Measurements from ENCODE around the gene CACNB4.

- TF ChIP-seq CTCF (conservative IDR thresholded peaks at IDR 0.05; ENCODE audit: low read length) (no peak), EZH2phosphoT487 (IDR thresholded peaks at IDR 0.05; ENCODE audit: borderline replicate concordance, low read depth, low read length) (no peak)
Measured at GRCh38 chr2:151928380-151928779, 170.5 kb downstream of the CACNB4 start.

All from OCI-LY7 (cell line).